ENCODE results near the gene PRKCD. TPM values are rescaled to one million over a fixed set of nuclear protein-coding genes. Genes with fewer than 3 reads are reported as not detected.

Gene PRKCD
- total and polyA plus RNA-seq, 9 of the 15 experiments (the other 6 are each of a cell fraction or from before 2014, with no cell fraction given), result 2.5 to 19.5 (median 6.1) TPM

DNA sequence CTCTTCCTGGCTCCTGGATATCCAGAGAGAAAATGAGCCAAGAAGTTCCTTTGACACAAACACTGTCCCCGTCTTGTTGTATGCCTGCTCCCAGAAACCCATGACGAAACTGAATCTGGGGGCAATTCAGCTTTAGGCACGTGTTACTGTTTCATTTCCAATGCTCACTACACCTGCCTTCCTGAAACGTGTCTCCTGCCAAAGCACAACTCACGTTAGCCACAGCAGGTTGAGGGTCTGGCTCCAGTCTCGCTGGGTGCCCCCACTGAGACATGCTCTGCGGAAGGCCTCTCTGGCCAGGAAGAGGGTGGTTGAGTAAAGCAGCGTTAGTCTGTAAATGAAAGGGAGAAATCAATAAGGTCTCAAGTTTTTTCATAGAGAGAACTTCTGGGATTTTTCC is 37.5 kb upstream of the PRKCD start (continued):
- TF ChIP-seq SIN3A (IDR thresholded peaks at IDR 0.05; ENCODE audit: borderline replicate concordance in 2 of 2, control insufficient read depth in 1 of 2, low read depth in 2 of 2, low read length in 2 of 2) (no peak), ZNF507 (tag; conservative IDR thresholded peaks at IDR 0.05) (no peak), ZKSCAN3 (CRISPR knock-in tag; IDR thresholded peaks at IDR 0.05) (no peak)
- TF ChIP-seq, protein P1, sequence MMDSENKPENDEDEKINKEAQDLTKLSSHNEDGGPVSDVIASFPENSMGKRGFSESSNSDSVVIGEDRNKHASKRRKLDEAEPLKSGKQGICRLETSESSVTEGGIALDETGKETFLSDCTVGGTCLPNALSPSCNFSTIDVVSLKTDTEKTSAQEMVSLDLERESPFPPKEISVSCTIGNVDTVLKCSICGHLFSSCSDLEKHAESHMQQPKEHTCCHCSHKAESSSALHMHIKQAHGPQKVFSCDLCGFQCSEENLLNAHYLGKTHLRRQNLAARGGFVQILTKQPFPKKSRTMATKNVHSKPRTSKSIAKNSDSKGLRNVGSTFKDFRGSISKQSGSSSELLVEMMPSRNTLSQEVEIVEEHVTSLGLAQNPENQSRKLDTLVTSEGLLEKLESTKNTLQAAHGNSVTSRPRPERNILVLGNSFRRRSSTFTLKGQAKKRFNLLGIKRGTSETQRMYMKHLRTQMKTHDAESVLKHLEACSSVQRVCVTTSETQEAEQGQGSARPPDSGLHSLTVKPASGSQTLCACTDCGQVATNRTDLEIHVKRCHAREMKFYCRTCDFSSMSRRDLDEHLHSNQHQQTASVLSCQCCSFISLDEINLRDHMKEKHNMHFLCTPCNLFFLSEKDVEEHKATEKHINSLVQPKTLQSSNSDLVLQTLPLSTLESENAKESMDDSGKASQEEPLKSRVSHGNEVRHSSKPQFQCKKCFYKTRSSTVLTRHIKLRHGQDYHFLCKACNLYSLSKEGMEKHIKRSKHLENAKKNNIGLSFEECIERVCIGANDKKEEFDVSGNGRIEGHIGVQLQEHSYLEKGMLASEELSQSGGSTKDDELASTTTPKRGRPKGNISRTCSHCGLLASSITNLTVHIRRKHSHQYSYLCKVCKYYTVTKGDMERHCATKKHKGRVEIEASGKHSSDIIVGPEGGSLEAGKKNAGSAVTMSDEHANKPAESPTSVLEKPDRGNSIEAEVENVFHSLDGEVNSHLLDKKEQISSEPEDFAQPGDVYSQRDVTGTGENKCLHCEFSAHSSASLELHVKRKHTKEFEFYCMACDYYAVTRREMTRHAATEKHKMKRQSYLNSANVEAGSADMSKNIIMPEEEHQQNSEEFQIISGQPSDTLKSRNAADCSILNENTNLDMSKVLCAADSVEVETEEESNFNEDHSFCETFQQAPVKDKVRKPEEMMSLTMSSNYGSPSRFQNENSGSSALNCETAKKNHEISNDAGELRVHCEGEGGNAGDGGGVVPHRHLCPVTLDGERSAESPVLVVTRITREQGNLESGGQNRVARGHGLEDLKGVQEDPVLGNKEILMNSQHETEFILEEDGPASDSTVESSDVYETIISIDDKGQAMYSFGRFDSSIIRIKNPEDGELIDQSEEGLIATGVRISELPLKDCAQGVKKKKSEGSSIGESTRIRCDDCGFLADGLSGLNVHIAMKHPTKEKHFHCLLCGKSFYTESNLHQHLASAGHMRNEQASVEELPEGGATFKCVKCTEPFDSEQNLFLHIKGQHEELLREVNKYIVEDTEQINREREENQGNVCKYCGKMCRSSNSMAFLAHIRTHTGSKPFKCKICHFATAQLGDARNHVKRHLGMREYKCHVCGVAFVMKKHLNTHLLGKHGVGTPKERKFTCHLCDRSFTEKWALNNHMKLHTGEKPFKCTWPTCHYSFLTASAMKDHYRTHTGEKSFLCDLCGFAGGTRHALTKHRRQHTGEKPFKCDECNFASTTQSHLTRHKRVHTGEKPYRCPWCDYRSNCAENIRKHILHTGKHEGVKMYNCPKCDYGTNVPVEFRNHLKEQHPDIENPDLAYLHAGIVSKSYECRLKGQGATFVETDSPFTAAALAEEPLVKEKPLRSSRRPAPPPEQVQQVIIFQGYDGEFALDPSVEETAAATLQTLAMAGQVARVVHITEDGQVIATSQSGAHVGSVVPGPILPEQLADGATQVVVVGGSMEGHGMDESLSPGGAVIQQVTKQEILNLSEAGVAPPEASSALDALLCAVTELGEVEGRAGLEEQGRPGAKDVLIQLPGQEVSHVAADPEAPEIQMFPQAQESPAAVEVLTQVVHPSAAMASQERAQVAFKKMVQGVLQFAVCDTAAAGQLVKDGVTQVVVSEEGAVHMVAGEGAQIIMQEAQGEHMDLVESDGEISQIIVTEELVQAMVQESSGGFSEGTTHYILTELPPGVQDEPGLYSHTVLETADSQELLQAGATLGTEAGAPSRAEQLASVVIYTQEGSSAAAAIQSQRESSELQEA (IDR thresholded peaks at IDR 0.05; ENCODE audit: low read depth), result no peak
- TF ChIP-seq, protein P2, sequence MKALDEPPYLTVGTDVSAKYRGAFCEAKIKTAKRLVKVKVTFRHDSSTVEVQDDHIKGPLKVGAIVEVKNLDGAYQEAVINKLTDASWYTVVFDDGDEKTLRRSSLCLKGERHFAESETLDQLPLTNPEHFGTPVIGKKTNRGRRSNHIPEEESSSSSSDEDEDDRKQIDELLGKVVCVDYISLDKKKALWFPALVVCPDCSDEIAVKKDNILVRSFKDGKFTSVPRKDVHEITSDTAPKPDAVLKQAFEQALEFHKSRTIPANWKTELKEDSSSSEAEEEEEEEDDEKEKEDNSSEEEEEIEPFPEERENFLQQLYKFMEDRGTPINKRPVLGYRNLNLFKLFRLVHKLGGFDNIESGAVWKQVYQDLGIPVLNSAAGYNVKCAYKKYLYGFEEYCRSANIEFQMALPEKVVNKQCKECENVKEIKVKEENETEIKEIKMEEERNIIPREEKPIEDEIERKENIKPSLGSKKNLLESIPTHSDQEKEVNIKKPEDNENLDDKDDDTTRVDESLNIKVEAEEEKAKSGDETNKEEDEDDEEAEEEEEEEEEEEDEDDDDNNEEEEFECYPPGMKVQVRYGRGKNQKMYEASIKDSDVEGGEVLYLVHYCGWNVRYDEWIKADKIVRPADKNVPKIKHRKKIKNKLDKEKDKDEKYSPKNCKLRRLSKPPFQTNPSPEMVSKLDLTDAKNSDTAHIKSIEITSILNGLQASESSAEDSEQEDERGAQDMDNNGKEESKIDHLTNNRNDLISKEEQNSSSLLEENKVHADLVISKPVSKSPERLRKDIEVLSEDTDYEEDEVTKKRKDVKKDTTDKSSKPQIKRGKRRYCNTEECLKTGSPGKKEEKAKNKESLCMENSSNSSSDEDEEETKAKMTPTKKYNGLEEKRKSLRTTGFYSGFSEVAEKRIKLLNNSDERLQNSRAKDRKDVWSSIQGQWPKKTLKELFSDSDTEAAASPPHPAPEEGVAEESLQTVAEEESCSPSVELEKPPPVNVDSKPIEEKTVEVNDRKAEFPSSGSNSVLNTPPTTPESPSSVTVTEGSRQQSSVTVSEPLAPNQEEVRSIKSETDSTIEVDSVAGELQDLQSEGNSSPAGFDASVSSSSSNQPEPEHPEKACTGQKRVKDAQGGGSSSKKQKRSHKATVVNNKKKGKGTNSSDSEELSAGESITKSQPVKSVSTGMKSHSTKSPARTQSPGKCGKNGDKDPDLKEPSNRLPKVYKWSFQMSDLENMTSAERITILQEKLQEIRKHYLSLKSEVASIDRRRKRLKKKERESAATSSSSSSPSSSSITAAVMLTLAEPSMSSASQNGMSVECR (CRISPR knock-in tag; IDR thresholded peaks at IDR 0.05), result no peak
- TF ChIP-seq, protein P3, sequence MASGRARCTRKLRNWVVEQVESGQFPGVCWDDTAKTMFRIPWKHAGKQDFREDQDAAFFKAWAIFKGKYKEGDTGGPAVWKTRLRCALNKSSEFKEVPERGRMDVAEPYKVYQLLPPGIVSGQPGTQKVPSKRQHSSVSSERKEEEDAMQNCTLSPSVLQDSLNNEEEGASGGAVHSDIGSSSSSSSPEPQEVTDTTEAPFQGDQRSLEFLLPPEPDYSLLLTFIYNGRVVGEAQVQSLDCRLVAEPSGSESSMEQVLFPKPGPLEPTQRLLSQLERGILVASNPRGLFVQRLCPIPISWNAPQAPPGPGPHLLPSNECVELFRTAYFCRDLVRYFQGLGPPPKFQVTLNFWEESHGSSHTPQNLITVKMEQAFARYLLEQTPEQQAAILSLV (tag; IDR thresholded peaks at IDR 0.05), result no peak
